C4-2B (cell line): ENCODE data around the gene CCDC38.

Experiments used
- CTCF ChIP-seq: fragments of 450-650 bp; conservative IDR thresholded peaks from 2 replicates; pipeline ENCODE4 v1.5.1; 2017; ENCODE audit warnings: mild to moderate bottlenecking
- ZFX ChIP-seq: fragments of 450-650 bp; IDR thresholded peaks from 2 replicates; pipeline ENCODE4 v1.6.1; 2017

GRCh38 chr12:95960241-95960640, 17.8 kb upstream of the CCDC38 start:
- TF ChIP-seq CTCF: no peak
- TF ChIP-seq ZFX: no peak
